ENCODE measurements around the gene AGAP1.

DNA sequence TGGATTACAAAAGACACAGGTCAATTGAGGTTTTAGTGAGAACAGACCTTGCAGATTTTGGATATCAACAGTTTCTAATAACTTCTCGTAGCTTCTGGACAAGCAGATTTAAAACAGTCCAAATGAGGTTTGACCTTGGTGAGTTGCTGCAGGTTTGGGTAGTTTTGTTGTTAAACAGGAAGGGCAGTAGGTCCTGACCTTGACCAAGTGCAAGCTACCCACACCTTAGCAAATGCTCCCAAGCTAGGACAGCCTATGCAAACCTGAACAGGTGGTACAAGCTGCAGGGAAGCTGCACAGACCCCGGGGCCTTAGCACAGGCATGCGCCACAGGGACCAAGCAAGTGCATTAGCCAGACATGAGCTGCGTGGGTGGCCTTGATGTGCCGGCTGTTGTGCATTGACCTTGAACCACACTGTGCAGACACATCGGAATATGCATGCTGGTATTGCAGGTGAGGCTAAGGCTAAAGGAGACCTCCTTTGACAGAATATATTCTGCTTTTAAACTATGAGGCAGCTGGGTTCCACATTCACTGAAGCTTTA is 40.2 kb upstream of the AGAP1 start:
- no peak for TF ChIP-seq POLR2A (IDR thresholded peaks at IDR 0.05)
- TF ChIP-seq CTCF (IDR thresholded peaks at IDR 0.05): no peak
